Activated T-cell treated with anti-CD3 and anti-CD28 coated beads, Interleukin-2, amount 50 U/mL, for 72 hours (primary cell): ENCODE results near the gene HSH2D. TPM values are rescaled to one million over a fixed set of nuclear protein-coding genes. Genes with fewer than 3 reads are reported as not detected.
"Not testable (repeated sequence)": the region's sequence is repeated elsewhere in the genome, so short reads cannot be mapped to it uniquely, and the experiment has no call there.

Experiments
- ATAC-seq, 2 donors: fragments of 150-1000 bp; cut with Tn5 transposase; replicated peaks in 1 of 2; 2 replicates each; pipeline ENCODE4 v1.10.0; 2021; ENCODE audit warnings: moderate library complexity in 2 of 2, mild to moderate bottlenecking in 1 of 2
- DNase-seq, 2 donors: peaks; one replicate each; pipeline ENCODE4 v3.0.0; 2021 to 2022; ENCODE audit warnings: mixed read lengths in 1 of 2
- H3K27ac Mint-ChIP-seq: one replicate; pipeline ENCODE4 v1.8.0; 2022; ENCODE audit warnings: mild to moderate bottlenecking, moderate library complexity, mixed read lengths
- H3K27me3 Mint-ChIP-seq: one replicate; pipeline ENCODE4 v1.8.0; 2022; ENCODE audit warnings: low read depth, mixed read lengths
- H3K36me3 Mint-ChIP-seq, 2 donors: one replicate each; pipeline ENCODE4 v1.8.0; 2022; ENCODE audit warnings: mixed read lengths in 2 of 2, mild to moderate bottlenecking in 1 of 2; ENCODE audit not compliant: insufficient read depth in 2 of 2
- H3K4me1 Mint-ChIP-seq: one replicate; pipeline ENCODE4 v1.8.0; 2022; ENCODE audit warnings: low read depth, mixed read lengths
- H3K4me3 Mint-ChIP-seq, 2 donors: one replicate each; pipeline ENCODE4 v1.8.0; 2022; ENCODE audit warnings: mild to moderate bottlenecking in 2 of 2, mixed read lengths in 2 of 2, moderate library complexity in 2 of 2
- H3K9me3 Mint-ChIP-seq, 2 donors: one replicate each; pipeline ENCODE4 v1.8.0; 2022; ENCODE audit warnings: mixed read lengths in 2 of 2
- total RNA-seq, 2 donors: library from RNA; stranded (reverse); gene quantifications; one replicate each; pipeline ENCODE4 v1.2.3, GENCODE V29; 2022

HSH2D gene
- total RNA-seq, 2 donors from 2014 or later = 29.9 to 37.2 TPM

DNA sequence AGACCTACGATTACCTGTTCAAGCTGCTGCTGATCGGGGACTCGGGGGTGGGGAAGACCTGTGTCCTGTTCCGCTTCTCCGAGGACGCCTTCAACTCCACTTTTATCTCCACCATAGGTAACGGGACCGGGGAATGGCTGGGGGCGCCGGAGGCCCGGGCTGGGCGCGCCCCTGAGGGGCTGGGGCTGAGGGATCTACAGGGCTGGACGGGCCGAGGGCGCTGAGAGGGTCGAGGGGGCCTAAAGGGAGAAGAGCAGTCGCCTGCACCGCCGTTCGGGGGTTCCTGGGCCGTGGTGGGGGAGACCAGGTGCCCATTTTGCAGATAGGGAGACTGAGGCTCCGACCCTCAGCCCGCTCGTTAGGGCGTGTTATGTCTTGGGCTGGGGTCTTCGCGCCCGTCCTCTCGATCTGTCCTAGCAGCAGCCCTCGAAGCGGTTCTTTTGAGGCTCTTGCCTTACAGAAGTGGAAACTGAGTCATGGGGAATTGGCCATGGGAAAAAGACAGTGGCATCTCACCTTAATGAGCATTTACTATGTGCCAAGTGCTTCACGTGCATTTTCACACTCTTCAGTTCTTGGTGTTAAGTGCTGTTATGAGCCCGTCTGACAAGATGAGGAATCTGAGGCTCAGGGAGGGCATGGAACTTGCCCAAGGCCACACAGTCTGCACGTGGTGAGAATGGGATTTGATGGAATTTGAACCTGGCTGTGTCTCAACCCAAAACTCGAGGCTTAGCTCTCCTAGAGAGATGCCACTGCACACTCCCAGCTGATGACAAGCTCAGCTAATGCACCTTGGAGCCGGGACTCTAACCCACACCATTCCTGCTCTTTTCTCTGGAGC lies 31.4 kb upstream of the HSH2D start:
- ATAC-seq = no peak
- Mint-ChIP-seq H3K9me3 (no peaks in the 10 kb centered on the region), H3K27me3 (no peaks in the 10 kb centered on the region), H3K36me3 (peaks cover 2% of the 10 kb centered on the region in 2 donors), H3K4me3 (peak overlapping the region; percentile 97 to 98), H3K27ac (peak overlapping the region; percentile 93), H3K4me1 (peaks cover 51% of the 10 kb centered on the region)
- DNase-seq = no peak

DNA sequence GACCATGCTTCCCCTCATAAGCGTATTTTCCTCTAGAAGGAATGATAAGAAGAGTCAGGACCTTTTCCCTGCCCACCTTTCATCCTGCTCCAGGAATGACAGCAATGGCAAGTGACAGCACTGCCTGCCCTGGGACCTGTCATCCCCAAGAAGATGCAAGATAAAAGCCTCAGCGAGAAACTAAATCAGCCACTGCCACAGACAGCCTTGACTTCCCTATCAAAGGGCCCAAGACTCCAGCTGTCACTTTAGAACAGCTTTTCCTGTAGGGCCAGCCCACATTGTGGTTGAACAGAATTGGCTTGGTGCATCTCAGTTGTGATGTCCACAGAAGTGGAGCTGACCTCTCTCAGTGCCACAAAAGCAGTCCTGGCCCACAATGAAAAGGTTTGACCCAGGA lies 30.7 kb upstream of the HSH2D start:
- H3K27ac Mint-ChIP-seq = peak overlapping the region; percentile 93
- H3K9me3 Mint-ChIP-seq = no peaks in the 10 kb centered on the region
- peaks cover 3 to 4% of the 10 kb centered on the region in 2 donors for H3K36me3 Mint-ChIP-seq
- ATAC-seq (no peak), DNase-seq (no peak)
- H3K4me1 Mint-ChIP-seq = peaks cover 58% of the 10 kb centered on the region
- H3K27me3 Mint-ChIP-seq = no peaks in the 10 kb centered on the region
- H3K4me3 Mint-ChIP-seq = peak overlapping the region; percentile 97 to 98

DNA sequence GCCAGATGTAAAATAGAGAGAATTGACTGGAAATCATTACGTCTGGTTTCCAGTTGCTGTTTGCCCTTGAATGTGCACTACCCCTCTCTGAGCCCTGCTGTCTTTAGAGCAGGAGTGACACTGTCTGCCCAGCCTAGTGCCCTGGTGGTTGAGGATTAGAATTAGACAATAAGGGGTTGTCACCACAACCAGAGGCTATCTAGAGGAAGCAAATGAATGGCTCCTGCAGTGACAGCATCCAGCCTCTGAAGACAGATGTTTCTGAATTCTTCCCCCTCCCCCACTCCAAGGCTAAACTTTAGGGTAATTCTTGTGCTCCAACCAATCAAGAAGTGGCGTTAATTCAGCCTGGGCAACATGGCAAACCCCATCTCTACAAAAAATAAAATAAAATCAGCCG lies 29.8 kb upstream of the HSH2D start:
- Mint-ChIP-seq H3K27me3 (no peaks in the 10 kb centered on the region), H3K9me3 (no peaks in the 10 kb centered on the region), H3K36me3 (peaks cover 6 to 11% of the 10 kb centered on the region in 2 donors), H3K27ac (peak overlapping the region; percentile 50), H3K4me1 (peaks cover 67% of the 10 kb centered on the region), H3K4me3 (peak overlapping the region; percentile 63 to 65)
- no peak for ATAC-seq
- DNase-seq = no peak

DNA sequence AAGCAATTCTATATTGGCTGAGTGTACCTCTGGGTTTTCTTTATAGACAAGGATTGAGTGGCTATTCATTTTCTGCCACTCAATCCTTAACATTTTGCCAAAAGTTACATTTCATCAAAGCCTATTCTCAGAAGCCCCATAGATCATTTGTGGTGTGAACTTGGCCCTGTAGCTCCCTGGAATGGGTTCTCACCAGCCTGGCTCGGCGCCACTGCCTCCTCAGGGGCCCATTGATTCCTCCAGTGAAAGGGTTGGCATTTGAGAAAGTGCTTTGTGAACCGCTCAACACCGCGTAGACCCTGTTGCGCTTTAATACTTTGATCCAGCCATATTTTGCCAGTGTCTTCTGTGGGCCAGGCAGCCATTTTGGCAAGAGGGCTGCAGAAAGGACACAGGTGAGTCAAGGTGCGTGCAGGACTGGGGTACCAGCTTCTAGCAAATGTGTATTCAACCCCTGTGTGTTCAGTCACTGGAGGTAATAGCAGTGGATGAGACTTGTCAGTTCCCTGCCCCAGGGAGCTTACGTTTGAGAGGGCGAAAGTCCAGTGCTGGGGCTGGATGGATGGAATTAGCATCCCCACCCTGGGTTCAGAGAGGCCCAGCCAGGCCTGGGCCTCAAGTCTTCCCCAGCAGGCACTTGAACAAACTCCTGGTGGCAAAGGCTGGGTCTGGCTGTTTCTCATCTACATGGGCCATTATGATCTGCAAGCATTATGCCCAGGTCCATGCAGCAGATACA lies 28.0 kb upstream of the HSH2D start:
- Mint-ChIP-seq H3K27ac (peak overlapping the region; percentile 55), H3K4me3 (peak overlapping the region; percentile 4 to 45), H3K9me3 (no peaks in the 10 kb centered on the region), H3K27me3 (no peaks in the 10 kb centered on the region), H3K4me1 (peaks cover 85% of the 10 kb centered on the region), H3K36me3 (peaks cover 10 to 23% of the 10 kb centered on the region in 2 donors)
- DNase-seq (no peak), ATAC-seq (no peak)

DNA sequence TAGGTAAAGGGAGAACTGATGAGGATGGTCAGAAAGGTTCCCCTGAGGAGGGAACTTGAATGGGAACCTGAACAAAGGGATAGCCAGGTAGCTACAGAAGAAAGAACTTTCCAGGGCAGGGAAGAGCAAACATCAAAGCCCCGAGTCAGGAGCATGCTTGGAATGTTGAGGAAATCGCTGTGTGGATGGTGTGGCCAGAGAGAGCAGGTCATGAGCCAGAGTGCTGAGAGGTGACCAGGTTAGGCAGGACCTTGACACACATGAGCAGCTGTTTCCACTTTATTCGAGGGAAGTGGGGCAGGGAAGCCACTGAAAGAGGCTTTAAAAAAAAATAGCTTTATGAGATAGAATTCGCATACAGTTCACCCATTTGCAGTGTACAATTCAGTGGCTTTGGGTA lies 27.4 kb upstream of the HSH2D start:
- no peak for ATAC-seq

DNA sequence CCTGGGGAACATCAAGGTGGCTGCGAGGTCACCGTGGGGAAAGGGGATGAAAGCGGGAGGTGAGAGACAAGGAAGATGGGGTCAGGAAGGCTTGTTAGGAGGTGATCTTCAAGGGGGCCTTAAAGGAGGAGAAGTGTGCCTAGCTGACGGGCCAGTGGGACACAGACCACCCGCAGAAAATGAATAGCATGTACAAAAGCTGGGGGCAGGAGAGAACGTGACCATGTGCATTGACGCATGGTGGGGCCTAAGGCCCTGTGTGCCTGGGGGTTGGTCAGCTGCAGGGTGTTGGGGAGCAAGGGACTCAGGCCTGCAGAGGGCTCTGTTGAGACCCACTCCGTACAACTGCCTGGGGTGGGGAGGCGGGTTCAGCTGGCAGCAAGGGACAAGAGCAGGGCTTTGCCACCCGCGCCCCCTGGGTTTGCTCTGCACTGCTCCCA lies 25.9 kb upstream of the HSH2D start:
- H3K36me3 Mint-ChIP-seq = peaks cover 8 to 26% of the 10 kb centered on the region in 2 donors
- peaks cover 80% of the 10 kb centered on the region for H3K4me1 Mint-ChIP-seq
- no peaks in the 10 kb centered on the region for H3K27me3 Mint-ChIP-seq
- peak overlapping the region; percentile 44 for H3K27ac Mint-ChIP-seq
- ATAC-seq (no peak), DNase-seq (no peak)
- H3K4me3 Mint-ChIP-seq = peak overlapping the region; percentile 63 to 88
- no peaks in the 10 kb centered on the region for H3K9me3 Mint-ChIP-seq

More for the DNA sequence above, 27.4 kb upstream of the HSH2D start:
- Mint-ChIP-seq H3K27me3 (no peaks in the 10 kb centered on the region), H3K27ac (peak overlapping the region; percentile 55), H3K9me3 (no peaks in the 10 kb centered on the region), H3K4me3 (peak overlapping the region; percentile 4 to 45), H3K4me1 (peaks cover 87% of the 10 kb centered on the region), H3K36me3 (peaks cover 10 to 23% of the 10 kb centered on the region in 2 donors)
- DNase-seq = no peak

GRCh38 chr19:16118489-16119033 lies 24.9 kb upstream of the HSH2D start:
- Mint-ChIP-seq H3K27me3 (no peaks in the 10 kb centered on the region), H3K36me3 (peaks cover 8 to 26% of the 10 kb centered on the region in 2 donors), H3K4me3 (peak overlapping the region; percentile 63 to 88), H3K9me3 (no peaks in the 10 kb centered on the region), H3K27ac (peak overlapping the region; percentile 96), H3K4me1 (peaks cover 71% of the 10 kb centered on the region)
- peak; percentile 65 to 68 for DNase-seq
- peak; percentile 81 to 82 for ATAC-seq

DNA sequence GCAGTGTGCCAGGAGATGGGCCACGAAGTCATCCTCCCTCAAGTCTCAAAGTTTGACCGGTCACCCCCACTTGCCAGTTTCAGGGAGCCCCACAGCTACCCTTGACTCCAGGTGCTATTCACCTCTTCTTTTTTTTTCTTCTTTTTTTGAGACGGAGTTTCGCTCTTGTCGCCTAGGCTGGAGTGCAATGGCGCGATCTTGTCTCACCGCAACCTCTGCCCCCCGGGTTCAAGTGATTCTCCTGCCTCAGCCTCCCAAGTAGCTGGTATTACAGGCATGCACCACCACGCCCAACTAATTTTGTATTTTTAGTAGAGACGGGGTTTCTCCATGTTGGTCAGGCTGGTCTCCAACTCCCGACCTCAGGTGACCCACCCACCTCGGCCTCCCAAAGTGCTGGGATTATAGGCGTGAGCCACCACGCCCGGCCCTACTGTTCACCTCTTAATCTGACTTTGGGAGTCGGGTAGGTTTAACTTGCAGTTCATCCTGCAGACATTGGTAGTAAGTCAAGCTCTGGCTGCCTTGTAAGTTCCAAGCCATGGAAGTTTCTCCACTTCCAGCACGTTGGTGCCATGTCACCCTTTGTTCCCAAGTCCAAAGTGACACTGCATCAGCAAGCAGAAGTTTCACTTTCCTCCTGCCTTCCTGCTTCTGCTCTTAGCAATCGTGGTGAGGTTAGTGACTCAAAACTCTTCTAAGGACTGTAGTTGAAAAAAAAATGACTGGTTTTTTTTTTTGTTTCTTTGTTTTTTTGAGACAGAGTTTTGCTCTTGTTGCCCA lies 24.2 kb upstream of the HSH2D start:
- Mint-ChIP-seq H3K4me3 (peak overlapping the region; percentile 63 to 88), H3K4me1 (peaks cover 65% of the 10 kb centered on the region), H3K27ac (peak overlapping the region; percentile 96)

DNA sequence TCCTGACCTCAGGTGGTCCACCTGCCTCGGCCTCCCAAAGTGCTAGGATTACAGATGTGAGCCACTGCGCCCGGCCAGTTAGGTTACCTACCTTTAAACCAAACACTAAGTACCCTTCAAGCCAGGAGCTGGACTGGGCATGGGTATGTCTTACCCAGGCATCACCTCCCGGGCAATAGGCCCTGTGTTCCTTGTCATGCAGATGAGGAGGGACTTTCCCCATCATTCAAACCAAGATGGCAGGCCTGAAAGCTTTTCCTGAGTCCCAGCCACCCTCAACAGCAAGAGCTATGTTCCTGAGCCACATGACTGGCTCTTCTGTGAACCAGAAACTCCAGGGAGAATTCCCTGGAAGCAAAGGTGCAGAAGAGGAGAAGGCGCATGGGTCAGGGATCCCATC lies 22.3 kb upstream of the HSH2D start:
- no peak for ATAC-seq
- H3K4me1 Mint-ChIP-seq = peaks cover 48% of the 10 kb centered on the region
- no peaks in the 10 kb centered on the region for H3K27me3 Mint-ChIP-seq
- no peak overlapping the region for H3K4me3 Mint-ChIP-seq
- DNase-seq = no peak
- H3K36me3 Mint-ChIP-seq = peaks cover 10 to 29% of the 10 kb centered on the region in 2 donors
- H3K27ac Mint-ChIP-seq = no peak overlapping the region
- no peaks in the 10 kb centered on the region for H3K9me3 Mint-ChIP-seq

More for the DNA sequence above, 24.2 kb upstream of the HSH2D start:
- DNase-seq = peak; percentile 65 to 67
- H3K9me3 Mint-ChIP-seq, H3K27me3 Mint-ChIP-seq: not testable (repeated sequence)
- peak; percentile 73 to 80 for ATAC-seq
- peaks cover 10 to 28% of the 10 kb centered on the region in 2 donors for H3K36me3 Mint-ChIP-seq

- Mint-ChIP-seq H3K27me3 (no peaks in the 10 kb centered on the region), H3K27ac (no peak overlapping the region), H3K4me1 (peaks cover 39% of the 10 kb centered on the region), H3K4me3 (no peak overlapping the region), H3K9me3 (no peaks in the 10 kb centered on the region), H3K36me3 (peaks cover 10 to 29% of the 10 kb centered on the region in 2 donors)
- DNase-seq (no peak), ATAC-seq (no peak)
Measured at GRCh38 chr19:16121967-16122366, 21.5 kb upstream of the HSH2D start.

- no peak for DNase-seq
- ATAC-seq = no peak
- Mint-ChIP-seq H3K4me1 (peaks cover 10% of the 10 kb centered on the region), H3K36me3 (peaks cover 7 to 21% of the 10 kb centered on the region in 2 donors), H3K9me3 (no peaks in the 10 kb centered on the region), H3K4me3 (no peak overlapping the region), H3K27ac (no peak overlapping the region), H3K27me3 (no peaks in the 10 kb centered on the region)
Measured at GRCh38 chr19:16124953-16125352, 18.5 kb upstream of the HSH2D start.

DNA sequence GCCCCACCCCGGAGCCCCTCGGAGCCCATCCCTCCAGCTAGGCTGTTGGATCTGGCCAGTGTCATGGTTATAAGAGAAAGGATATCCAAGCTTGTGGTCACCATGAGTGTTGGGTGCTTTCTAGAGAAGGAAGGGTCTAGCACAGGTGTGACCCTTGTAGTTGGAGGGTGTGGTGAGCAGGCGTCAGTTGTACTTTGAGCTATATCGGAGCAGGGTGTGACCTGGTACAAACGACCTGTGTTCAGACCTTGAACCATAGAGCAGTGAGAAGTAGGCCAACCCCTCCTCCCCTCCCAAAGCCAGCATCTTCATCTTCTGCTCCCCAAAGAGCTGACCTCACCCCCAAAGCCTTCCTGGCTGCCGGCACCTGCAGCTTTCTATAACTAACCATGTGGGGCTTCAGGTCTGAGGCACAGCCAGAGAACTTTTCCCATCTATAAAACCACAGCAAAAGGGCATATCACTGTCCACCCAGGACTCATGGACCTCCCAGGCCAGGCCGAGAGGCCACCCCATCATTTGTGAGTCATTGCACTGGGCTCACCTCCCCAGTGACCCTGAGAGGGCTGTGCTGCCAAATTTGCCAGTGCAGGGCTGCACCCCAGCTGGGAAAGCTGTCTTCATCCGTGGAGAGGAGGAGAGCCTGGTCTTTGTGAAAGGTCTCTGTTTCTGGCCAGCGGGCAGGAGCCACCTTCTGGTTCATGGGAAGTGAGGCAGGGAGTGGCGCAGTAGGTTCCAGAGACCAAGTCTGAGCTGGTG lies 17.6 kb upstream of the HSH2D start:
- Mint-ChIP-seq H3K27ac (peak overlapping the region; percentile 46), H3K4me1 (no peaks in the 10 kb centered on the region), H3K4me3 (no peak overlapping the region), H3K9me3 (no peaks in the 10 kb centered on the region), H3K27me3 (no peaks in the 10 kb centered on the region), H3K36me3 (peaks cover 10 to 28% of the 10 kb centered on the region in 2 donors)
- DNase-seq = no peak
- ATAC-seq = no peak
